ENCODE results near the gene POTEI.
"Not testable (repeated sequence)": the region's sequence is repeated elsewhere in the genome, so short reads cannot be mapped to it uniquely, and the experiment has no call there.

The POTEI gene

GRCh38 chr2:130509228-130509627 is at the start of gene POTEI:
Gene POTEI (minus strand): TSS chr2:130509328. CDS start chr2:130509235, 93 bp downstream.
- DNase-seq (ENCODE audit: low spot score), result not testable (repeated sequence)

GRCh38 chr2:130556441-130556840 is 47.3 kb upstream of the POTEI start:
- not testable (repeated sequence) for DNase-seq (ENCODE audit: low spot score)

- DNase-seq (ENCODE audit: low spot score), result not testable (repeated sequence)
Measured at GRCh38 chr2:130554178-130554577, 45.0 kb upstream of the POTEI start.

- not testable (repeated sequence) for DNase-seq (ENCODE audit: low spot score)
Measured at GRCh38 chr2:130549475-130549874, 40.3 kb upstream of the POTEI start.

GRCh38 chr2:130548418-130548817 is 39.3 kb upstream of the POTEI start:
- not testable (repeated sequence) for DNase-seq (ENCODE audit: low spot score)

- DNase-seq (ENCODE audit: low spot score), result not testable (repeated sequence)
Measured at GRCh38 chr2:130544978-130545377, 35.9 kb upstream of the POTEI start.

- not testable (repeated sequence) for DNase-seq (ENCODE audit: low spot score)
Measured at GRCh38 chr2:130543785-130544528, 34.8 kb upstream of the POTEI start.

GRCh38 chr2:130542789-130543188 is 33.7 kb upstream of the POTEI start:
- DNase-seq (ENCODE audit: low spot score), result not testable (repeated sequence)

- DNase-seq (ENCODE audit: low spot score), result not testable (repeated sequence)
Measured at GRCh38 chr2:130538271-130538670, 29.1 kb upstream of the POTEI start.

GRCh38 chr2:130536654-130537053 is 27.5 kb upstream of the POTEI start:
- DNase-seq (ENCODE audit: low spot score), result not testable (repeated sequence)

GRCh38 chr2:130531672-130532071 is 22.5 kb upstream of the POTEI start:
- not testable (repeated sequence) for DNase-seq (ENCODE audit: low spot score)

GRCh38 chr2:130531225-130531624 is 22.1 kb upstream of the POTEI start:
- DNase-seq (ENCODE audit: low spot score), result not testable (repeated sequence)

- not testable (repeated sequence) for DNase-seq (ENCODE audit: low spot score)
Measured at GRCh38 chr2:130530212-130530611, 21.1 kb upstream of the POTEI start.

GRCh38 chr2:130529545-130529944 is 20.4 kb upstream of the POTEI start:
- not testable (repeated sequence) for DNase-seq (ENCODE audit: low spot score)

- not testable (repeated sequence) for DNase-seq (ENCODE audit: low spot score)
Measured at GRCh38 chr2:130527365-130527967, 18.3 kb upstream of the POTEI start.

GRCh38 chr2:130522390-130522789 is 13.3 kb upstream of the POTEI start:
- not testable (repeated sequence) for DNase-seq (ENCODE audit: low spot score)

GRCh38 chr2:130520992-130521391 is 11.9 kb upstream of the POTEI start, which contains the start of gene CFC1B:
Gene CFC1B (plus strand): TSS chr2:130521222. CDS start chr2:130521485, 263 bp downstream.
- not testable (repeated sequence) for DNase-seq (ENCODE audit: low spot score)

- not testable (repeated sequence) for DNase-seq (ENCODE audit: low spot score)
Measured at GRCh38 chr2:130518516-130519106, 9.5 kb upstream of the POTEI start.

- DNase-seq (ENCODE audit: low spot score), result not testable (repeated sequence)
Measured at GRCh38 chr2:130511747-130512451, 2.8 kb upstream of the POTEI start.

GRCh38 chr2:130510807-130511746 is 1.9 kb upstream of the POTEI start:
- not testable (repeated sequence) for DNase-seq (ENCODE audit: low spot score)

GRCh38 chr2:130491073-130491472 is 18.1 kb downstream of the POTEI start:
- DNase-seq (ENCODE audit: low spot score), result not testable (repeated sequence)
